Omental fat pad (tissue), 4 donors: Measurements from ENCODE around the gene RFNG. TPM values are rescaled to one million over a fixed set of nuclear protein-coding genes. Genes with fewer than 3 reads are reported as not detected.
A peak's percentile ranks its signal among the peaks of the same experiment; 100 is the strongest.

Experiments used
- ATAC-seq: fragments of 150-250 bp; one replicate; pipeline ENCODE4 v1.9.1; 2016; ENCODE audit warnings: mild to moderate bottlenecking, moderate library complexity; ENCODE audit not compliant: low FRiP score
- DNase-seq: peaks from one replicate; pipeline ENCODE4 v3.0.0-alpha.2; 2019; ENCODE audit warnings: low spot score
- CTCF ChIP-seq, 3 donors: fragments of 450-650 bp; IDR thresholded peaks; one replicate each; pipeline ENCODE4 v1.5.1; 2016 to 2017; ENCODE audit warnings: antibody characterized with exemption in 3 of 3, mild to moderate bottlenecking in 3 of 3, moderate library complexity in 2 of 3
- total RNA-seq, 4 donors: library from RNA; depleted of rRNA; stranded (reverse); fragments of >200 nt; gene quantifications; one replicate each; pipeline ENCODE4 v1.1.0, GENCODE V29; 2016

The RFNG gene
- total RNA-seq = 10 to 100 TPM; 20.2 to 51.3 (median 32.0) TPM

GRCh38 chr17:82051776-82052637 is at the start of gene RFNG, which contains the start of gene GPS1:
RFNG (minus strand) TSS chr17:82051811; CDS start chr17:82051766, 45 bp downstream.
GPS1 (plus strand) TSS chr17:82051898; CDS start chr17:82051932, 34 bp downstream.
- ATAC-seq = peak; percentile 57
- DNase-seq = no peak
- TF ChIP-seq CTCF (IDR thresholded peaks at IDR 0.05) = no peak

- TF ChIP-seq CTCF (IDR thresholded peaks at IDR 0.05) = no peak
- ATAC-seq (no peak), DNase-seq (no peak)
These were observed 49.7 kb upstream of the RFNG start for GRCh38 chr17:82101301-82101715.

- TF ChIP-seq CTCF (IDR thresholded peaks at IDR 0.05) = no peak
- DNase-seq (no peak), ATAC-seq (no peak)
These were observed 49.1 kb upstream of the RFNG start for GRCh38 chr17:82100502-82101298.

- DNase-seq (no peak), ATAC-seq (peak; percentile 6)
- TF ChIP-seq CTCF (IDR thresholded peaks at IDR 0.05) = no peak
These were observed 47.5 kb upstream of the RFNG start for GRCh38 chr17:82098939-82099763.

GRCh38 chr17:82098169-82098938 is 46.7 kb upstream of the RFNG start, which contains the start of gene FASN:
FASN (minus strand) TSS chr17:82098236; CDS start chr17:82096445, 1,791 bp downstream.
- ATAC-seq (peak; percentile 86), DNase-seq (peak; percentile 79)
- TF ChIP-seq CTCF (IDR thresholded peaks at IDR 0.05) = no peak

GRCh38 chr17:82097919-82098168 is 46.2 kb upstream of the RFNG start:
- TF ChIP-seq CTCF (IDR thresholded peaks at IDR 0.05) = no peak
- no peak for DNase-seq
- no peak for ATAC-seq
